ENCODE measurements around the gene CHPT1.
"Not testable (repeated sequence)": the region's sequence is repeated elsewhere in the genome, so short reads cannot be mapped to it uniquely, and the experiment has no call there.

CHPT1 gene

DNA sequence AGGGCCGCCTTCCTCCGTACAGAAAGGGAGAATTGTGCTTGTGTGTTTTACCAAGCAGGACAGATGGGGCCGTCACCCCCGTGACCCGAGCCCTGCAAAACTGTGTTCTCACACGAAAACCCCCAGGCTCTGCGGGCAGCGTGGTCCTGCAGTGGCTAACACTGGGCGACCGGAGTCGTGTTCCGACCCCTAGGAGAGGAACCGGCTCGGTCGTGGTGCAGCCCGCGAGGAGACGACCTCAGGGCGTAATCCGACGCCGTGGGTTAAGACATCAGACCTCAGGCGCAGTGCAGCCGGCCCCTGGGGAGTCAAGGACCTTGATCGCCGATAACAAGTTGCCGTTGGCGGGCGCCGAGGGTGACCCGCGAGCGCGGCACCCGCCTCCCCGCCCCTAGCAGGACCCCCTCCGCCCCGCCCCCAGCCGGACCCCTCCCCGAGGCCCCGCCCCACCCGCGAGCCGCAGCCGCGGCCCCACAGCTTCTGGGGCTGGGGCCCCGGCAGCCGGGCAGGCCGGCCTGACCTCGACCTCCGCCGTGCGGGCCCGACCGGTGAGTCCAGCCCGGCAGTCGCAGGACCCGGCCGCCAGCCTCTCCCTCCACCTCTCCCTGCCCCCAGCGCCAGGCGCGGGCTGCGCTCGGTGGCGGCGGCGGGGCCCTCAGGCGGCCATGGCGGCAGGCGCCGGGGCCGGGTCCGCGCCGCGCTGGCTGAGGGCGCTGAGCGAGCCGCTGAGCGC lies at the start of gene CHPT1:
Gene CHPT1 (plus strand): TSS at position 444 of the 733 bp plus-strand sequence. CDS start 222 bp downstream, at position 666.
- peak; percentile 94 for DNase-seq

DNA sequence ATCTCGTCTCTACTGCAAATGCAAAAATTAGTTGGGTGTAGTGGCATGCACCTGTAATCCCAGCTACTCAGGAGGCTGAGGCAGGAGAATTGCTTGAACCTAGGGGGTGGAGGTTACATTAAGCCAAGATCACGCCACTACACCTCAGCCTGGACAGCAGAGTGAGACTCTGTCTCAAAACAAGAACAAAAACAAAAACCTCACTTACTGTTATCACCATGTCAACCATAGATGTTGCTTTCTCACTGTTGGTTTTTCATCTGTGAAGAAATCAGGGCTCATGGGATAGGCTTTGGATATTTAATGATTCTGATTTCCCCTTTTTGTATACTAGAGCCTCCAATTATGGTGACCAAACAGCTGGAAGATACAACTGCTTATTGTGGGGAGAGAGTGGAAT lies 49.7 kb upstream of the CHPT1 start:
- no peak for DNase-seq

DNA sequence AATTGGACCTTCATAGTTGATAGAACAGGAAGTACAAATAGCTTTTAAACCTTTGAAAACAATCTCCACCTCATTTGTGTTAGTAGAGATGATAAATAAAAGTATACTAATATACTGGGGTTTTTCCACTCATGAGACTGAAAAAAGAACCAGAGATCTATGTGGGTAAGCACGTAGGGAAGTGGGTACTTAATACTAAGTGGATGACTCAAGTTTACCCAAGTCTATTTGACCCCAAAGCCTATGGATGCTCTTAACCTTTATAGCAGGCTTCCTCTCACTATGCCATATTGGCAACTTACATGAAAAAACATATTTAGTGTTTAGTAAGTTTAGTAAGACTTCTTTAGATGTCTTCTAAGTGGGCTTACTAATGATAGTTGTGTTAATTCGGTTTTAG lies 49.2 kb upstream of the CHPT1 start:
- DNase-seq, result no peak

- DNase-seq, result no peak
Measured at GRCh38 chr12:101650346-101651117, 46.9 kb upstream of the CHPT1 start.

DNA sequence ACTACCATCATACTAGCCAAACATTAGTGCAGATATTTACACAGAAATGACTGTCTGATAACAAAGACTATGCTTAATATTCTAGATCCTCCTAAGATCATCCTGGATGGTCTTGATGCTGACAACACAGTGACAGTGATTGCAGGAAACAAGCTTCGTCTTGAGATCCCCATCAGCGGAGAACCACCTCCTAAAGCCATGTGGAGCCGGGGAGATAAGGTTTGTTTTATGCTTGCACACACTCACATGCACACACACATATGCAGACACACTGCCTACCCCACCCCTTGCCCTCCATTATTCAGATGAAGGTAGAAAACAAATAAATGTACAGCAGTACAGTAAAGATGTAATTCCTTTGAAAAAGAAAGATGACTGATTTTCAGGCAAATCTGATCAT lies 44.4 kb upstream of the CHPT1 start:
- DNase-seq, result no peak

GRCh38 chr12:101653503-101653902 lies 43.9 kb upstream of the CHPT1 start:
- DNase-seq, result no peak

GRCh38 chr12:101654442-101654841 lies 43.0 kb upstream of the CHPT1 start:
- DNase-seq, result no peak

- DNase-seq, result no peak
Measured at GRCh38 chr12:101655393-101655792, 42.0 kb upstream of the CHPT1 start.

DNA sequence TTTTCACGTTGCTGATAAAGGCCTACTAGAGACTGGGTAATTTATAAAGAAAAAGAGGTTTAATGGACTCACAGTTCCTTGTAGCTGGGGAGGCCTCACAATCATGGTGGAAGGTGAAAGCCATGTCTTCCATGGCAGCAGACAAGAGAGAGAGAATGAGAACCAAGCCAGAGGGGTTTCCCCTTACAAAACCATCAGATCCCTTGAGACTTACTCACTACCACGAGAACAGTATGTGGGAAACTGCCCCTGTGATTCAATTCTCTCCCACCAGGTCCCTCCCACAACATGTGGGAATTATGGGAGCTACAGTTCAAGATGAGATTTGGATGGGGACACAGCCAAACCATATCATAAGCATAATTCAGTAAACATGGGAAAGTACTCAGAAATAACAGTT lies 36.8 kb upstream of the CHPT1 start:
- not testable (repeated sequence) for DNase-seq

DNA sequence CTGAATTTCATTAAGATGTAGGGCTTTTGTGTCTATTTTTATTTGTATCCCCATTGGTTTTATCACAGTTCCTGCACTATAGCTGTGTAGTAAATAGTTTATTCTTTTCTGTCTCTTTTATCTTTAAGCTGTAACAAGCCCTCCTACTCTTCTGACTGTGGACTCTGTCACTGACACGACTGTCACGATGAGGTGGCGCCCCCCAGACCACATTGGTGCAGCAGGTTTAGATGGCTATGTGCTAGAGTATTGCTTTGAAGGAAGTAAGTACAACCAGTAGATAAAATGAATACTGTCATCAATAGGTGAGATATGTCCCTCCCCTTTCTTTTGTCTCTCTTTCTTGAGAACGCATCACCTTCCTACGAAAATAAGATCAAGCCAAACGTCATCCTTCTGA lies 34.1 kb upstream of the CHPT1 start:
- DNase-seq, result no peak

- DNase-seq, result no peak
Measured at GRCh38 chr12:101664992-101665391, 32.4 kb upstream of the CHPT1 start.

DNA sequence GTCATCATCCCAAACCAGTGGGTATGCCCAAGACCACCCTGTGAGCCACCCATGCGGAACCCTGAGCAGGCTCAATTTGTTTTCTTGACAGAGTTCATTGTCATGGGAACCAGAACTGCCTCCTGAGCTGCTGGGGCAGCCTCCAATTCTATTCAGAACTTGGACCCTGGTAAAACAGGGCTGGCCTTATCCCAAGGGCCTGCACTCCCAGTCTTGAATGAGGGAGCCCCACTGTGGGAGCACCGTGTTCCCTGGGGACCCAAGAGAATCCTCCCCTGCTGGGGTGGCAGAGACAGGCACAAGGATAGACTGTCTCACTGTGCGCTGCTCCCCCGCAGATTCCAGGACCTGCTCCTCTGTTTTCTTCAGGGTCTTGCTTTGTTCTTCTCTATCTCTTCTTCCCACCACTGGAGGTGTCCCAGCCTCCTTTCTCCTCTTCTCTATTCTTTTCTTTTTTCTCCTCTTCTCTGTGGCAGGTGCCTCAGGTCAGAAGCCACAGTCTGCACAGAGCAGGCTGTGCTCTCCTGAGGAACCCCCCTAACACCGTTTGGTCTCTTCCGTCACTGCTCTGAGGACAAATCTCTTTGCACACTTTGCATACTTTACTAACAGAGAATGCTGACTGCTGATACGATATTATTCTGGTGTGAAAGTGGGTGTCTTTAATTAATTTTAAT lies 31.2 kb upstream of the CHPT1 start:
- DNase-seq, result no peak

DNA sequence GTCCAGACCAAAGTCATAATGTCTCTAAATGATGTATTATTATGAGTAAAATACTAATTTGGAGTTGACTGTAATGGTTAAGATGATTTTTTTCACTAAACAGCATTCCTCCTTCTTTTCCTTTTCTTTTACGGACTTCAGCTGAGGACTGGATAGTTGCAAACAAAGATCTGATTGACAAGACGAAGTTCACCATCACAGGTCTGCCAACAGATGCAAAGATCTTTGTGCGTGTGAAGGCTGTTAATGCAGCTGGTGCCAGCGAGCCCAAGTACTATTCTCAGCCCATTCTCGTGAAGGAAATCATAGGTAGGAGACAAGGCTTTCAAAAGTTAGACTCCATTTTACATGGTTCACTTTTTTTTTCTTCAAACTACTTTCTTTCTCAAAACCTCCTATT lies 29.8 kb upstream of the CHPT1 start:
- DNase-seq, result no peak

DNA sequence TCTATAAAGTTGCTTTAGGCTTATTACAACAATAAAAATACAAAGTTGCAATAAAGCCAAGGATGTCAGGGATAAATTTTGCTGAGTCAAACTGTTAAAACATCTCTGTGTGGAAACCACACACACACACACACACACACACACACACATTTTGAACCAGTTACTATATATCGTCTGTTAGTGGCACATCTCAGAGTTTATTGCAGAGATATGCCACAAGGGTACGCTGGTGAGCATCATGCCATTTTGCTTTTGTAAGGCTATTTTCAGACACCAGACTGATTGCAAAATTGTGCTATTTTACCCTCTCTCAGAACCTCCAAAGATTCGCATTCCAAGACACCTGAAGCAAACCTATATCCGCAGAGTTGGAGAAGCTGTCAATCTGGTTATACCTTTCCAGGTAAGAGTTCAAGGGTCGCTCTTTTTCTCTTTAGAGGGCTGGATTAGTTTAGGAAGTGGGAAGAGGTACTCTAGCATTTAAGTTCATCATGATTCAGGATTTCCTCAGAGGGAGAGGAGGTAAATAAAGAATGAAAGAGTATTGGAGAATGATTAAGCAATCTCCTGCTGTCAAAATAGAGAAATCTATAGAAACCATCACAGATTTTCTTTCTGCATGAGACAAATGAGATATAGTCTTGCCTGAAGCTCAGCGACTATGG lies 27.3 kb upstream of the CHPT1 start:
- DNase-seq, result peak; percentile 65

- no peak for DNase-seq
Measured at GRCh38 chr12:101671157-101671791, 26.2 kb upstream of the CHPT1 start.

- no peak for DNase-seq
Measured at GRCh38 chr12:101671833-101672232, 25.6 kb upstream of the CHPT1 start.

DNA sequence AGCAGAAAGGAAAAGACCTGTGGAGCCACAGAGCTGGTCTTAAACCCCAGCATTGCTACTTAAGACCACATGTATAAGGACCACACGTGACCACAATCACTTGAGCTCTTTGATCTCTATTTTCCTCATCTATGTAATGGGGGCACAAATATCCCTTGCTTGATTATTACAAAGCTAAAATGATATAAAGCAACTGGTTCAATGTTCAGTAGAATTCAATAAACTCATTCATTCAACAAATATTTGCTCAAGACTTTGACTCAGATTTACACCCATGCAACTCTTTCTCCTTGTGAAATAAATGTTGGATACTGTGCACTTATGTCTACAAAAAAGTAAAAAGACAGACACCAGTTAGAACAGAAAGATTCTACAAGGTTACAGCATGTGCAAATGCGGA lies 21.9 kb upstream of the CHPT1 start:
- DNase-seq, result no peak

DNA sequence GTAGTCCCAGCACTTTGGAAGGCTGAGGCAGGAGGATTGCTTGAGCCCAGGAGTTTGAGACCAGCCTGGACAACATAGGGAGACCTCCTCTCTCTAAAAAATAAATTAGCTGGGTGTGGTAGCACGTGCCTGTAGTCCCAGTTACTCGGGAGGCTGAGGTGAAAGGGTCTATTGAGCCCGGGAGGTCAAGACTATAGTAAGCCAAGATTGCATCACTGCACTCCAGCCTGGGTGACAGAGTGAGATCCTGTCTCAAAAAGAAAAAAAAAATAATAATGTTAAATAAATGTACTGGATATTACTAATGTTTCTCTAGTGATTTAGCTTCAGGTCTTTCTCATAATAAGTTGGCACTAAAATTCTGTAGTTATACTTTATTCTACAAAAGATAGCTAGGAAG lies 20.9 kb upstream of the CHPT1 start:
- DNase-seq, result not testable (repeated sequence)

DNA sequence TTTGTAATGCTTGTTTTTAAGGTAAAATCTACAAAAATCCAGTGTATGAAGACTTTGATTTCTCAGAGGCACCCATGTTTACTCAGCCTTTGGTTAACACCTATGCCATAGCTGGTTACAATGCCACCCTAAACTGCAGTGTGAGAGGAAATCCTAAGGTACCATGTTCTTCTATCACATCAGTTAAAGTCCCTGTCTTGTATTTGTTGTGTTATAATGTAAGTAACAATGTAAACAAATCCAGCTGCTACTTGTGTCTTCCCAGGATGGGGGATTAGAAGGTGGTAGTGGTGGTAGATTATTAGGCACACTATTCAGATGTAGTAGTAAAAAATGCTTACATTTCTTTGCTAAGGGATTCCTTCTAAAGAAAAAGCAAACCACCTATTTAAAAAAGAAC lies 19.4 kb upstream of the CHPT1 start:
- DNase-seq, result no peak

GRCh38 chr12:101680240-101680639 lies 17.2 kb upstream of the CHPT1 start:
- no peak for DNase-seq

DNA sequence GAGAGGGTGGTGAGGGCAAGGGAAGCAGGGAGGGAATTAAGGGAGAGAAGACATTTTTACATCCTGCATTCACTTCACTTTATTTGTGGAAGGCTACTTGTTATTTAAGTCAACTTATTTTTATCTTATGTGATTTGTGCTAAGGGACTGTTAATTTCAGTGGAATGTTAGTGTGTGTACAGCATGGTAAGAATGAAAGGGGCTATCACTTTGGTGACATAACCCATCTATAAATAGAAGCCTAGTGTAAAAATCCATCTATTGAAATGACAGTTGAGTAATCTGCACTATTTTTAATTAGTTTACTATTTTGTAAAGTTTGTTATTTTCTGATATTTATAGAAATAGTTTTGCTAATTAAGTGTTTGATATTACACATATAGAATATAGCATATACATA lies 16.8 kb upstream of the CHPT1 start:
- no peak for DNase-seq

- DNase-seq, result not testable (repeated sequence)
Measured at GRCh38 chr12:101681627-101682026, 15.8 kb upstream of the CHPT1 start.

- DNase-seq, result no peak
Measured at GRCh38 chr12:101685092-101685491, 12.3 kb upstream of the CHPT1 start.

Data from islet precursor cell (in vitro differentiated cells).